HepG2 (cell line): ENCODE results near the gene RBM22. TPM values are rescaled to one million over a fixed set of nuclear protein-coding genes. Genes with fewer than 3 reads are reported as not detected.

Experiments used
- ATAC-seq: fragments of 200-7000 bp; cut with Tn5 transposase; 3 replicates; pipeline ENCODE4 v1.9.1; 2020; ENCODE audit warnings: mild to moderate bottlenecking, moderate library complexity
- BruUV-seq: library from RNA; stranded (reverse); fragments of 400-500 nt; replicated peaks from 2 replicates; lab custom pipeline; 2021; lab: Mats Ljungman, UMichigan
- CTCF ChIA-PET: fragments of 300-600 bp; formaldehyde crosslinking; extraction: SDS; loops from one replicate; lab custom pipeline; 2021; ENCODE audit warnings: low total read pairs, inconsistent platforms, low intra/inter-chr PET ratio; lab: Yijun Ruan, JAX
- POLR2A ChIA-PET: fragments of 350-600 bp; sonication (Branson Sonifier 250); formaldehyde crosslinking; loops from one replicate; lab custom pipeline; 2020; ENCODE audit warnings: antibody characterized with exemption, inconsistent platforms; lab: Yijun Ruan, JAX
- DNase-seq: peaks from one replicate; pipeline ENCODE4 v3.0.0-alpha.2; 2015; ENCODE audit warnings: low spot score
- FAIRE-seq: peaks from 3 replicates; lab custom pipeline; 2011; peaks lifted over from hg19 to GRCh38; lab: Jason Lieb, UNC
- H2AFZ ChIP-seq: one replicate; pipeline ENCODE4 v1.6.1; 2011; ENCODE audit warnings: low read length, inconsistent platforms
- H3K27ac ChIP-seq: fragments of 300-600 bp; 3 replicates; pipeline ENCODE4 v1.8.0; 2011; ENCODE audit warnings: mixed run types, mild to moderate bottlenecking, mixed read lengths, low read length, inconsistent platforms; ENCODE audit not compliant: insufficient read depth; ENCODE audit errors: extremely low read length
- H3K27me3 ChIP-seq, 2 experiments: fragments of 200-600 bp in 1 of 2; 2 replicates in 1 of 2; 3 replicates in 1 of 2; pipeline versions ENCODE4 v1.6.0 to v1.8.0; 2011; ENCODE audit warnings: low read length in 2 of 2, mild to moderate bottlenecking in 2 of 2, moderate library complexity in 2 of 2, inconsistent platforms in 1 of 2; ENCODE audit not compliant: insufficient read depth in 2 of 2, control insufficient read depth in 1 of 2
- H3K36me3 ChIP-seq, 2 experiments: fragments of 200-600 bp in 1 of 2; replicated peaks in 1 of 2; 2 replicates in 1 of 2; 3 replicates in 1 of 2; pipeline versions ENCODE4 v1.5.1 to v1.8.0; 2011; ENCODE audit warnings: low read length in 2 of 2, inconsistent platforms in 1 of 2; ENCODE audit not compliant: insufficient read depth in 2 of 2, control insufficient read depth in 1 of 2
- H3K4me1 ChIP-seq: 2 replicates; pipeline ENCODE4 v1.5.1; 2012; ENCODE audit warnings: low read length, inconsistent platforms; ENCODE audit not compliant: insufficient read depth
- H3K4me2 ChIP-seq: 2 replicates; pipeline ENCODE4 v1.6.0; 2011; ENCODE audit warnings: low read depth, low read length, inconsistent platforms
- H3K4me3 ChIP-seq, 3 experiments: fragments of 200-600 bp in 1 of 3; sonication (generic), shearing (Covaris generic) in 1 of 3; replicated peaks in 1 of 3; 2 replicates each; pipeline ENCODE4 v1.5.1; 2011 to 2016; ENCODE audit warnings: low read length in 3 of 3, inconsistent platforms in 2 of 3, low read depth in 2 of 3, mild to moderate bottlenecking in 2 of 3, control low read depth in 1 of 3, mixed read lengths in 1 of 3; ENCODE audit not compliant: insufficient read depth in 1 of 3
- H3K79me2 ChIP-seq: one replicate; pipeline ENCODE4 v1.6.1; 2011; ENCODE audit warnings: low read length, inconsistent platforms; ENCODE audit not compliant: insufficient read depth
- H3K9ac ChIP-seq: 2 replicates; pipeline ENCODE4 v1.6.0; 2011; ENCODE audit warnings: mild to moderate bottlenecking, low read depth, low read length, inconsistent platforms; ENCODE audit not compliant: insufficient read depth
- H3K9me3 ChIP-seq: 2 replicates; pipeline ENCODE4 v1.5.1; 2012; ENCODE audit warnings: mild to moderate bottlenecking, low read length
- H4K20me1 ChIP-seq: 2 replicates; pipeline ENCODE4 v1.6.0; 2011; ENCODE audit warnings: inconsistent platforms, mild to moderate bottlenecking, low read length, moderate library complexity; ENCODE audit not compliant: insufficient read depth
- ARHGAP35 ChIP-seq: sonication (generic); formaldehyde crosslinking; IDR thresholded peaks from 2 replicates; pipeline ENCODE4 v1.9.0; 2022; ENCODE audit warnings: mild to moderate bottlenecking, inconsistent platforms, moderate library complexity, missing genetic modification reagents, borderline replicate concordance
- DMAP1 ChIP-seq: IDR thresholded peaks from 2 replicates; pipeline ENCODE4 v1.6.1; 2016
- GABPB1 ChIP-seq: IDR thresholded peaks from 2 replicates; pipeline ENCODE4 v1.6.1; 2016; ENCODE audit warnings: mild to moderate bottlenecking, missing genetic modification reagents, moderate library complexity, missing compliant biosample characterization
- HNRNPUL1 ChIP-seq: fragments of 200-400 bp; formaldehyde crosslinking; IDR thresholded peaks from 2 replicates; pipeline ENCODE4 v1.6.1; 2017; ENCODE audit warnings: low read depth, mild to moderate bottlenecking, low read length, moderate library complexity
- KLF11 ChIP-seq: IDR thresholded peaks from 2 replicates; pipeline ENCODE4 v1.6.1; 2016; ENCODE audit warnings: missing compliant biosample characterization
- NKX3-1 ChIP-seq: sonication (generic); formaldehyde crosslinking; IDR thresholded peaks from 2 replicates; pipeline ENCODE4 v1.5.0; 2020; ENCODE audit warnings: missing genetic modification reagents
- REPIN1 ChIP-seq: sonication (generic); formaldehyde crosslinking; IDR thresholded peaks from 2 replicates; pipeline ENCODE4 v1.8.0; 2022; ENCODE audit warnings: missing genetic modification reagents, low read depth, mild to moderate bottlenecking, borderline replicate concordance
- YEATS2 ChIP-seq: sonication (generic); formaldehyde crosslinking; IDR thresholded peaks from 2 replicates; pipeline ENCODE4 v1.4.0; 2020; ENCODE audit warnings: missing genetic modification reagents, borderline replicate concordance
- YEATS4 ChIP-seq: sonication (generic); formaldehyde crosslinking; IDR thresholded peaks from 2 replicates; pipeline ENCODE4 v1.4.0; 2020; ENCODE audit warnings: missing genetic modification reagents, borderline replicate concordance
- ZFP36L1 ChIP-seq: sonication (generic); formaldehyde crosslinking; IDR thresholded peaks from 2 replicates; pipeline ENCODE4 v1.8.0; 2022; ENCODE audit warnings: mild to moderate bottlenecking, missing genetic modification reagents, moderate library complexity
- ZNF180 ChIP-seq: sonication (generic); formaldehyde crosslinking; IDR thresholded peaks from 2 replicates; pipeline ENCODE4 v1.4.0; 2020; ENCODE audit warnings: low read depth, missing genetic modification reagents, borderline replicate concordance
- ZNF569 ChIP-seq: sonication (generic); formaldehyde crosslinking; IDR thresholded peaks from 2 replicates; pipeline ENCODE4 v1.5.0; 2020; ENCODE audit warnings: mild to moderate bottlenecking, missing genetic modification reagents, moderate library complexity, borderline replicate concordance
- ZNF768 ChIP-seq: sonication (generic); formaldehyde crosslinking; IDR thresholded peaks from 2 replicates; pipeline ENCODE4 v1.4.0; 2020; ENCODE audit warnings: missing genetic modification reagents
- ZNF781 ChIP-seq: sonication (generic); formaldehyde crosslinking; IDR thresholded peaks from 2 replicates; pipeline ENCODE4 v1.5.1; 2020; ENCODE audit warnings: borderline replicate concordance, mild to moderate bottlenecking, missing genetic modification reagents; ENCODE audit errors: not compliant biosample characterization
- ZSCAN20 ChIP-seq: sonication (generic); formaldehyde crosslinking; IDR thresholded peaks from 2 replicates; pipeline ENCODE4 v1.4.0; 2020; ENCODE audit warnings: missing genetic modification reagents, mild to moderate bottlenecking, borderline replicate concordance
- WGBS: methylation state at CpG from one replicate; pipeline ENCODE4 v1.1.6; 2017; ENCODE audit warnings: low lambda C conversion rate; 5-methylcytosine and 5-hydroxymethylcytosine counted together
- in situ Hi-C: cut with HindIII; loops from 2 replicates; pipeline ENCODE4 v1.10.0; 2017; ENCODE audit warnings: low pct_unique_long_range_greater_than_20kb; ENCODE audit not compliant: extremely low pct_ligation_motif_present
- intact Hi-C: fragments of 100-400 bp; cut with micrococcal nuclease; formaldehyde crosslinking; loops from one replicate; pipeline ENCODE4 v1.10.0; 2022; ENCODE audit not compliant: unreplicated experiment
- polyA plus RNA-seq, 8 experiments: library from polyadenylated mRNA; depleted of rRNA in 3 of 8; stranded (reverse) in 7 of 8; unstranded in 1 of 8; fragments of >200 nt; fragmentation: Illumina TruSeq in 4 of 8; extraction: Trizol in 4 of 8; gene quantifications; 2 replicates each; pipeline versions ENCODE4 v1.2.1 to v1.2.3, GENCODE V29; 2011 to 2016; ENCODE audit warnings: low read depth in 4 of 8, missing spikeins in 1 of 8, mixed read lengths in 1 of 8; ENCODE audit not compliant: insufficient read depth in 1 of 8
- total RNA-seq, 5 experiments: library from RNA; depleted of rRNA; stranded (reverse); fragments of >200 nt; fragmentation: Illumina TruSeq; extraction: Trizol; gene quantifications; 2 replicates each; pipeline ENCODE4 v1.2.3, GENCODE V29; 2016; ENCODE audit warnings: low read depth in 1 of 5
- TF ChIP-seq, protein P1 (sequence below): sonication (generic); formaldehyde crosslinking; IDR thresholded peaks from 2 replicates; pipeline ENCODE4 v1.8.1; 2023; ENCODE audit warnings: mild to moderate bottlenecking, moderate library complexity, missing genetic modification reagents
- TF ChIP-seq, protein P2 (sequence below): sonication (generic); formaldehyde crosslinking; IDR thresholded peaks from 2 replicates; pipeline ENCODE4 v1.4.0; 2020; ENCODE audit warnings: missing genetic modification reagents, low read depth, mild to moderate bottlenecking, borderline replicate concordance
- TF ChIP-seq, protein P3 (sequence below): sonication (generic); formaldehyde crosslinking; IDR thresholded peaks from 2 replicates; pipeline ENCODE4 v1.4.0; 2020; ENCODE audit warnings: missing genetic modification reagents
- TF ChIP-seq, protein P4 (sequence below): IDR thresholded peaks from 2 replicates; pipeline ENCODE4 v1.6.1; 2012; ENCODE audit warnings: inconsistent platforms
- TF ChIP-seq, protein P5 (sequence below): IDR thresholded peaks from 2 replicates; pipeline ENCODE4 v1.6.1; 2016; ENCODE audit warnings: mild to moderate bottlenecking

Gene RBM22
- total and polyA plus RNA-seq, 2 of the 13 experiments (the other 11 are each of a cell fraction or from before 2014, with no cell fraction given), result 28.3 to 35.0 TPM

DNA sequence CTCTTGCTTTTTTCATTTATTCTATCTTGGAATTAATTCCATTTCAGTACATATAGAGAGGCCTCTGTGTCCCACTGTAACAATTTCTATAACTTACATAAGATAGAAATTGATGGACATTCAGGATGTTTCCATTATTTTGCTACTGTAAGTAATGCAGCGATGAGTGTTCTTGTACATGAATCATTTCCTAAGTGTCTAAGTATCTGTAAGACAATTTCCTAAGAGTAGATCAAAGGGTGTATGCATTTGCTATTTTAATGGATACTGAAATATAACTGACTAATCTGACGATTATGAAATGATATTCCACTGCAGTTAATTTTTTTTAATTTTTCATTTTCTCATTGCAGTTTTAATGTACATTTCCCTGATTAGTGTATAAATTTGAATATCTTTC, 23.0 kb upstream of the RBM22 start:
- FAIRE-seq, result no peak
- TF ChIP-seq YEATS4 (CRISPR knock-in tag) (no peak), YEATS2 (CRISPR knock-in tag) (no peak), DMAP1 (CRISPR knock-in tag) (no peak), NKX3-1 (CRISPR knock-in tag) (no peak), GABPB1 (CRISPR knock-in tag) (no peak), ARHGAP35 (no peak), ZSCAN20 (CRISPR knock-in tag) (no peak), ZNF180 (CRISPR knock-in tag) (no peak), ZNF768 (no peak), KLF11 (no peak), HNRNPUL1 (no peak), REPIN1 (no peak), ZFP36L1 (CRISPR knock-in tag) (no peak), ZNF781 (CRISPR knock-in tag) (no peak), ZNF569 (CRISPR knock-in tag) (no peak)
- TF ChIP-seq, protein P1, sequence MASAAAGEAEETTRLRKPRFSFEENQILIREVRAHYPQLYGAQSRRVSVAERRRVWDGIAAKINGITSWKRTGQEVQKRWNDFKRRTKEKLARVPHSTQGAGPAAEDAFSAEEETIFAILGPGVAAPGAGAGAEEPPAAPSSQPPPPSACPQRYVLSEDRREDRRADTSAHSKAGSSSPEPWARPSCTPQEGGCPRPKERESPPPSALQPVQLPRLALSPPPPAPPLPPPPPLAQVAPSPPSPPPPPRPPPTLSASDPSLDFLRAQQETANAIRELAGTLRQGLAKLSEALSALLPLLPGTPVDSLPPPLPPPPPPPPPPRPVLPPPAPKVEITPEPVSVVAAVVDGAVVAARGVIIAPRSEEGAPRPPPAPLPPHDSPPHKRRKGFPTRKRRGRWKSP (CRISPR knock-in tag), result no peak
- TF ChIP-seq, protein P2, sequence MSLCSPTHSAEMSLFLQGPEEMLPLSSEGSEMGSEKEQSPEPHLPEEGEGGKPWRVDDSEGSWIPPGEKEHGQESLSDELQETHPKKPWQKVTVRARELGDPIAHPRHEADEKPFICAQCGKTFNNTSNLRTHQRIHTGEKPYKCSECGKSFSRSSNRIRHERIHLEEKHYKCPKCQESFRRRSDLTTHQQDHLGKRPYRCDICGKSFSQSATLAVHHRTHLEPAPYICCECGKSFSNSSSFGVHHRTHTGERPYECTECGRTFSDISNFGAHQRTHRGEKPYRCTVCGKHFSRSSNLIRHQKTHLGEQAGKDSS (CRISPR knock-in tag), result no peak
- TF ChIP-seq, protein P3, sequence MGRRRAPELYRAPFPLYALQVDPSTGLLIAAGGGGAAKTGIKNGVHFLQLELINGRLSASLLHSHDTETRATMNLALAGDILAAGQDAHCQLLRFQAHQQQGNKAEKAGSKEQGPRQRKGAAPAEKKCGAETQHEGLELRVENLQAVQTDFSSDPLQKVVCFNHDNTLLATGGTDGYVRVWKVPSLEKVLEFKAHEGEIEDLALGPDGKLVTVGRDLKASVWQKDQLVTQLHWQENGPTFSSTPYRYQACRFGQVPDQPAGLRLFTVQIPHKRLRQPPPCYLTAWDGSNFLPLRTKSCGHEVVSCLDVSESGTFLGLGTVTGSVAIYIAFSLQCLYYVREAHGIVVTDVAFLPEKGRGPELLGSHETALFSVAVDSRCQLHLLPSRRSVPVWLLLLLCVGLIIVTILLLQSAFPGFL (CRISPR knock-in tag), result no peak
- TF ChIP-seq, protein P4, sequence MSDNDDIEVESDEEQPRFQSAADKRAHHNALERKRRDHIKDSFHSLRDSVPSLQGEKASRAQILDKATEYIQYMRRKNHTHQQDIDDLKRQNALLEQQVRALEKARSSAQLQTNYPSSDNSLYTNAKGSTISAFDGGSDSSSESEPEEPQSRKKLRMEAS, result no peak
- TF ChIP-seq, protein P5, sequence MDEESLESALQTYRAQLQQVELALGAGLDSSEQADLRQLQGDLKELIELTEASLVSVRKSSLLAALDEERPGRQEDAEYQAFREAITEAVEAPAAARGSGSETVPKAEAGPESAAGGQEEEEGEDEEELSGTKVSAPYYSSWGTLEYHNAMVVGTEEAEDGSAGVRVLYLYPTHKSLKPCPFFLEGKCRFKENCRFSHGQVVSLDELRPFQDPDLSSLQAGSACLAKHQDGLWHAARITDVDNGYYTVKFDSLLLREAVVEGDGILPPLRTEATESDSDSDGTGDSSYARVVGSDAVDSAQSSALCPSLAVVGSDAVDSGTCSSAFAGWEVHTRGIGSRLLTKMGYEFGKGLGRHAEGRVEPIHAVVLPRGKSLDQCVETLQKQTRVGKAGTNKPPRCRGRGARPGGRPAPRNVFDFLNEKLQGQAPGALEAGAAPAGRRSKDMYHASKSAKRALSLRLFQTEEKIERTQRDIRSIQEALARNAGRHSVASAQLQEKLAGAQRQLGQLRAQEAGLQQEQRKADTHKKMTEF (CRISPR knock-in tag), result no peak
- H3K4me1 ChIP-seq, result no peaks in the 10 kb centered on the region
- H3K4me2 ChIP-seq, result no peak overlapping the region
- no peak overlapping the region for H3K9ac ChIP-seq
- intact Hi-C loops (no loop called here), in situ Hi-C loops (no loop called here)
- no peak overlapping the region for H3K27ac ChIP-seq
- 74% methylated on average over 2 of the region's 2 CpGs for WGBS
- H2AFZ ChIP-seq, result no peak overlapping the region
- no peak overlapping the region for H3K4me3 ChIP-seq
- H4K20me1 ChIP-seq, result no peaks in the 10 kb centered on the region
- H3K36me3 ChIP-seq, result peaks cover 10 to 66% of the 10 kb centered on the region in 2 experiments
- ChIA-PET POLR2A (no interaction called here), CTCF (no interaction called here)
- ATAC-seq, result no peak
- H3K9me3 ChIP-seq, result no peaks in the 10 kb centered on the region
- H3K27me3 ChIP-seq, result no peaks in the 10 kb centered on the region; a peak in 1 of 5 replicates
- no peak for DNase-seq
- no peaks in the 10 kb centered on the region for H3K79me2 ChIP-seq
- no TSS peak for BruUV-seq
